HG02938 (cell line): ENCODE data around the gene MRPL54.
"Not testable (repeated sequence)": the region's sequence is repeated elsewhere in the genome, so short reads cannot be mapped to it uniquely, and the experiment has no call there.

Experiments used
- ATAC-seq: cut with Tn5 transposase; IDR thresholded peaks from one replicate; pipeline ENCODE4 v1.9.1; 2021; ENCODE audit warnings: mild to moderate bottlenecking, moderate library complexity; ENCODE audit not compliant: unreplicated experiment

Gene MRPL54

GRCh38 chr19:3738477-3739220 lies 23.8 kb upstream of the MRPL54 start:
- ATAC-seq: no peak

- no peak for ATAC-seq
These were observed 22.1 kb upstream of the MRPL54 start for GRCh38 chr19:3740431-3740830.

- no peak for ATAC-seq
These were observed 19.0 kb upstream of the MRPL54 start for GRCh38 chr19:3743486-3743885.

GRCh38 chr19:3745363-3746045 lies 17.0 kb upstream of the MRPL54 start:
- no peak for ATAC-seq

GRCh38 chr19:3746371-3747056 lies 16.0 kb upstream of the MRPL54 start:
- ATAC-seq: no peak

GRCh38 chr19:3748965-3749364 lies 13.5 kb upstream of the MRPL54 start:
- ATAC-seq: no peak

GRCh38 chr19:3750211-3750610 lies 12.3 kb upstream of the MRPL54 start:
- no peak for ATAC-seq

- no peak for ATAC-seq
These were observed 11.2 kb upstream of the MRPL54 start for GRCh38 chr19:3751236-3751635.

GRCh38 chr19:3752492-3752891 lies 10.0 kb upstream of the MRPL54 start:
- ATAC-seq: no peak

- ATAC-seq: no peak
These were observed 8.7 kb upstream of the MRPL54 start for GRCh38 chr19:3753631-3754410.

GRCh38 chr19:3757705-3758104 lies 4.8 kb upstream of the MRPL54 start:
- not testable (repeated sequence) for ATAC-seq

GRCh38 chr19:3758297-3758696 lies 4.2 kb upstream of the MRPL54 start:
- ATAC-seq: not testable (repeated sequence)

GRCh38 chr19:3759482-3760254 lies 2.8 kb upstream of the MRPL54 start:
- ATAC-seq: no peak

- no peak for ATAC-seq
These were observed 1.6 kb upstream of the MRPL54 start for GRCh38 chr19:3760871-3761361.

GRCh38 chr19:3761382-3762129 lies 926 bp upstream of the MRPL54 start, which contains the start of gene APBA3:
Gene APBA3, minus strand, starts transcription at chr19:3761692. Its CDS starts 1,428 bp downstream, at chr19:3760264.
- peak; percentile 36 for ATAC-seq

GRCh38 chr19:3762130-3762473 lies 380 bp upstream of the MRPL54 start:
- ATAC-seq: no peak

GRCh38 chr19:3765121-3765520 lies 2.6 kb downstream of the MRPL54 start:
- no peak for ATAC-seq

GRCh38 chr19:3765757-3766156 lies 3.3 kb downstream of the MRPL54 start:
- not testable (repeated sequence) for ATAC-seq

- ATAC-seq: no peak
These were observed 4.0 kb downstream of the MRPL54 start for GRCh38 chr19:3766520-3766919.
